ENCODE measurements around the gene ZNF587B.
"Not testable (repeated sequence)": the region's sequence is repeated elsewhere in the genome, so short reads cannot be mapped to it uniquely, and the experiment has no call there.

DNA sequence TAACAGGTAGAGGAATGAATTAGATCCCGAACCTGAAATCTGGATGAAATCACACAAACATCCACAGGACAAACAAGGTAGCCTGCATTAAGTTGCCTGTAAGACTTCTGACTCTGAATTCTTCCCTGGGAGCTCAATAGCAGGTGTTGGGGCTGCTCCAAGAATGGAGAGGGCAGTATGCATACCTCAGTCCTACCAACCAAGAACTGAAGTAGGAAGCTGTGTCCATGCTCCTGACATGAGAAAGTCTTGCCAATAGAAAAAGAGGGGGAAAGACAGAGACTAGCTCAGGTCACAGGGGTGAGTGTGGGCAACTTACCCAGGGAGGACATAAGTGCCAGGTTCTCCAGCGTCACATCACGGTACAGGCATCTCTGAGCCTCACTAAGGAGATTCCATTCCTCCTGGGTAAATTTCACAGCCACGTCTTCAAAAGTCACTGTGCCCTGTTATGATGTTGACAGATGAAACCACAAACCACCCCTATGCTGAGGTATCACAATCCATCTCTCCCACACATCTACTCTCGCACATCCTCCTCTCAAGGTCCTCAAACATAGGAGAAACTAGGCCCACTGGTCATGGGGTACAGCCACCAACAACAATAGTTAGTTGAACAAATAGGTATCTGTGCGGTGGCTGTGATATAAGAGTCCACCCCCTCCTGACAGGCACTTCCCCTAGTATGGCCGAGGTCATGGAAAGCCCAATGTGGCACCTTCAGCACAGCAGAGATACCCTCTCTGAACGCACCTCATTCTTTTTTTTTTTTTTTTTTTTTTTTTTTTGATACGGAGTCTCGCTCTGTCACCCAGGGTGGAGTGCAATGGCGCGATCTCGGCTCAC lies 16.9 kb upstream of the ZNF587B start:
- TF ChIP-seq, protein P1, sequence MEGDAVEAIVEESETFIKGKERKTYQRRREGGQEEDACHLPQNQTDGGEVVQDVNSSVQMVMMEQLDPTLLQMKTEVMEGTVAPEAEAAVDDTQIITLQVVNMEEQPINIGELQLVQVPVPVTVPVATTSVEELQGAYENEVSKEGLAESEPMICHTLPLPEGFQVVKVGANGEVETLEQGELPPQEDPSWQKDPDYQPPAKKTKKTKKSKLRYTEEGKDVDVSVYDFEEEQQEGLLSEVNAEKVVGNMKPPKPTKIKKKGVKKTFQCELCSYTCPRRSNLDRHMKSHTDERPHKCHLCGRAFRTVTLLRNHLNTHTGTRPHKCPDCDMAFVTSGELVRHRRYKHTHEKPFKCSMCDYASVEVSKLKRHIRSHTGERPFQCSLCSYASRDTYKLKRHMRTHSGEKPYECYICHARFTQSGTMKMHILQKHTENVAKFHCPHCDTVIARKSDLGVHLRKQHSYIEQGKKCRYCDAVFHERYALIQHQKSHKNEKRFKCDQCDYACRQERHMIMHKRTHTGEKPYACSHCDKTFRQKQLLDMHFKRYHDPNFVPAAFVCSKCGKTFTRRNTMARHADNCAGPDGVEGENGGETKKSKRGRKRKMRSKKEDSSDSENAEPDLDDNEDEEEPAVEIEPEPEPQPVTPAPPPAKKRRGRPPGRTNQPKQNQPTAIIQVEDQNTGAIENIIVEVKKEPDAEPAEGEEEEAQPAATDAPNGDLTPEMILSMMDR (IDR thresholded peaks at IDR 0.05): not testable (repeated sequence)
- TF ChIP-seq POLR2A (IDR thresholded peaks at IDR 0.05): not testable (repeated sequence)

Measured in thyroid gland (tissue), 4 donors.